Measurements from ENCODE around the gene ZNF766.

Gene ZNF766

GRCh38 chr19:52296400-52296772, 27.0 kb downstream of the ZNF766 start:
- peak overlapping the region; percentile 86 for H3K4me3 ChIP-seq (replicated peaks; ENCODE audit: low read depth, low read length)
- TF ChIP-seq, protein P1, sequence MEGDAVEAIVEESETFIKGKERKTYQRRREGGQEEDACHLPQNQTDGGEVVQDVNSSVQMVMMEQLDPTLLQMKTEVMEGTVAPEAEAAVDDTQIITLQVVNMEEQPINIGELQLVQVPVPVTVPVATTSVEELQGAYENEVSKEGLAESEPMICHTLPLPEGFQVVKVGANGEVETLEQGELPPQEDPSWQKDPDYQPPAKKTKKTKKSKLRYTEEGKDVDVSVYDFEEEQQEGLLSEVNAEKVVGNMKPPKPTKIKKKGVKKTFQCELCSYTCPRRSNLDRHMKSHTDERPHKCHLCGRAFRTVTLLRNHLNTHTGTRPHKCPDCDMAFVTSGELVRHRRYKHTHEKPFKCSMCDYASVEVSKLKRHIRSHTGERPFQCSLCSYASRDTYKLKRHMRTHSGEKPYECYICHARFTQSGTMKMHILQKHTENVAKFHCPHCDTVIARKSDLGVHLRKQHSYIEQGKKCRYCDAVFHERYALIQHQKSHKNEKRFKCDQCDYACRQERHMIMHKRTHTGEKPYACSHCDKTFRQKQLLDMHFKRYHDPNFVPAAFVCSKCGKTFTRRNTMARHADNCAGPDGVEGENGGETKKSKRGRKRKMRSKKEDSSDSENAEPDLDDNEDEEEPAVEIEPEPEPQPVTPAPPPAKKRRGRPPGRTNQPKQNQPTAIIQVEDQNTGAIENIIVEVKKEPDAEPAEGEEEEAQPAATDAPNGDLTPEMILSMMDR (IDR thresholded peaks at IDR 0.05; ENCODE audit: low read depth, low read length, missing control alignments): no peak
- DNase-seq (ENCODE audit: extremely low read depth, low read depth): no peak

- no peak for DNase-seq (ENCODE audit: extremely low read depth, low read depth)
Measured at GRCh38 chr19:52296773-52297600, 27.6 kb downstream of the ZNF766 start, which contains the start of gene ZNF480. TSS of gene ZNF480 (plus strand) at chr19:52297169. CDS start at chr19:52300413, 3,244 bp downstream.

DNA sequence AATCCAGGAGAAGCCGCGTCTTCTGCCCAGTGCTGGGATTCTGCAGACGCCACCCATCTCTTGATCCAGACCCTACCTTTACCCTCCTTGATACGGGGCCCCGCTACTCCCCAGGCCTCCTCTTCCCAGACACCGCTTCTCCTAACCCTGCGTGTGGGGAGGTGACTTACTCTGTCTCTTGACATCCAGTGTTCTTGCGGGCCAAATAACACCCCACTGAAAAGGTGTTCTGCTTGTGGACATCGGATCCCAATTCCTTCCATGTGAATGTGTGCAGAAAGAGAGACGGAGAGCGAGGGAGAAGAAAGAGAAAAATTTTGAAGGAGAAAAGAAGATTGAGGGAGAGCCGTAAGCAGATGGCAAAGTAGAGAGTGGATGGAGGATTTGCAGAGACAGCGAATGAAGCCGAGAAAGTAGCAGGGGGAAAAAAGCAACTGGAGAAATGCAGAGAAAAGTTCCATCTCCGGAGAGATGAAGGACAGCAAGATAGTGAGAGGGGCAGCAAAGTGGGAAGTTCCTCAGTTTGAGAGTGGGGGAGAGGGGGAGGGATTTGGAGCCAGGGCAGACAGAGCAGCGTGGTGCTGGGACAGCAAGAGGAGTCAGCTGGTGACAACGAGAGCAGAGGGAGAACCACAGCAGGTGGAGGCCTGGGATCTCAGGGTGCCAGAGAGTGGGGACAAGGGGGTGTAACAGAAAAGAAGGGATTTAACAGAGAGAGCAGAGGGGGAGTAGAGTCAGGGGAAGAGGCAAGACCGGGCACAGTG, 28.4 kb downstream of the ZNF766 start:
- no peak for DNase-seq (ENCODE audit: extremely low read depth, low read depth)
- TF ChIP-seq, protein P1 (IDR thresholded peaks at IDR 0.05; ENCODE audit: low read depth, low read length, missing control alignments): no peak
- peak overlapping the region; percentile 86 for H3K4me3 ChIP-seq (replicated peaks; ENCODE audit: low read depth, low read length)

More at GRCh38 chr19:52296773-52297600, 27.6 kb downstream of the ZNF766 start, which contains the start of gene ZNF480:
- H3K4me3 ChIP-seq (replicated peaks; ENCODE audit: low read depth, low read length): peak within 1 kb of the TSS; percentile 86
- TF ChIP-seq, protein P1 (IDR thresholded peaks at IDR 0.05; ENCODE audit: low read depth, low read length, missing control alignments): no peak

DNA sequence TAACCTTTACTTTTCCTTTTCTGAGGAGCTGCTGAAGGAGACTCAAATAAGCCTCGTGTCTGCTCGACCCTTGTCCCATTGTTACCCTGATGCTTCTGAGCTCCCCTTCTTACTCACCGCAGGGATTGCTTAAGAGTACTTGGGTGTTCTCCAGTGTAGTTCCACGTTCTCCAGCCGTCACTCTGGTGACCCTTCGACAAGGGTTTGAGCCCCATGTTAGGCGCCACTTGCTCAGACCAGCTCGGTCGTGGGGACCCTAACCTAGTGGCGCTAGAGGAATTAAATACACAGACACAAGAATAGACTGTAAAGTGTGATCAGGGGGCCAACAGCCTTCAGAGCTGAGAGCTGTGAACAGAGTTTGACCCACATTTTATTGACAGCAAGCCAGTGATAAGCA, 37.9 kb downstream of the ZNF766 start:
- H3K4me3 ChIP-seq (replicated peaks; ENCODE audit: low read depth, low read length): no peak overlapping the region
- TF ChIP-seq, protein P1 (IDR thresholded peaks at IDR 0.05; ENCODE audit: low read depth, low read length, missing control alignments): no peak
- no peak for DNase-seq (ENCODE audit: extremely low read depth, low read depth)

- TF ChIP-seq, protein P1 (IDR thresholded peaks at IDR 0.05; ENCODE audit: low read depth, low read length, missing control alignments): no peak
- no peak overlapping the region for H3K4me3 ChIP-seq (replicated peaks; ENCODE audit: low read depth, low read length)
- DNase-seq (ENCODE audit: extremely low read depth, low read depth): no peak
Measured at GRCh38 chr19:52322429-52322828, 53.0 kb downstream of the ZNF766 start.

DNA sequence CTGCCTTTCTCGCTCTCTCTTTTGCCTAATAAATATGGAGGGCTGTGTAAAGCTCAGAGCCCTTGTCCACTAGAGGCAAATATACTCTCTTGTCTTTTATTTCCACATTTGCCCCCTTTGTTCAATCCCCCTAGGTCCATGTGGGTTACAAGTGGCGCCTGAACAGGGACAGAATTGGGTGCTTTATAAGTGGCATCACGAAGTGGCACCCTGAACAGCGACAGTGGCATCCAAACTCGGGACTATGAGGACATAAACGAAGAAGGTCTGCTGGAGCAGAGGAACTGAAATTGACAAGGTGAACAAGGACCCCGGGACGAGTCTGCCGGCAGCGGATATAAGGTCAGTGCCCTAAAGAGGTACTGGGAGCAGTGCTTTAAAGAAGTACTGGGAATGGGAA, 62.4 kb downstream of the ZNF766 start:
- DNase-seq (ENCODE audit: extremely low read depth, low read depth): no peak
- no peak overlapping the region for H3K4me3 ChIP-seq (replicated peaks; ENCODE audit: low read depth, low read length)
- TF ChIP-seq, protein P1 (IDR thresholded peaks at IDR 0.05; ENCODE audit: low read depth, low read length, missing control alignments): no peak

Measured in HFF-Myc (cell line).